Gastroesophageal sphincter (tissue), 4 donors: ENCODE measurements around the gene CD74. TPM values are rescaled to one million over a fixed set of nuclear protein-coding genes. Genes with fewer than 3 reads are reported as not detected.

ENCODE experiments used
- ATAC-seq: fragments of 150-250 bp; one replicate; pipeline ENCODE4 v1.9.1; 2016; ENCODE audit warnings: mild to moderate bottlenecking, moderate library complexity
- H3K27ac ChIP-seq, 4 donors: fragments of 200-600 bp; sonication (generic) in 3 of 4; 1 replicate in 3 of 4; 2 replicates in 1 of 4; pipeline ENCODE4 v1.5.1; 2016 to 2019
- H3K27me3 ChIP-seq: fragments of 200-600 bp; sonication (generic); one replicate; pipeline ENCODE4 v1.5.1; 2019
- H3K36me3 ChIP-seq, 2 donors: fragments of 200-600 bp; sonication (generic); one replicate each; pipeline ENCODE4 v1.5.1; 2019; ENCODE audit warnings: control low read depth in 1 of 2
- H3K4me1 ChIP-seq, 3 donors: fragments of 200-600 bp; sonication (generic); 1 replicate in 2 of 3; 2 replicates in 1 of 3; pipeline ENCODE4 v1.5.1; 2016 to 2019; ENCODE audit warnings: control low read depth in 2 of 3
- H3K4me3 ChIP-seq, 2 donors: fragments of 200-600 bp; sonication (generic); one replicate each; pipeline ENCODE4 v1.5.1; 2019; ENCODE audit warnings: mild to moderate bottlenecking in 1 of 2, moderate library complexity in 1 of 2
- H3K9me3 ChIP-seq, 3 donors: fragments of 200-600 bp; sonication (generic); one replicate each; pipeline ENCODE4 v1.5.1; 2017 to 2019; ENCODE audit warnings: control low read depth in 2 of 3
- EP300 ChIP-seq: sonication (generic); formaldehyde crosslinking; IDR thresholded peaks from one replicate; pipeline ENCODE4 v1.6.1; 2017; ENCODE audit warnings: antibody characterized with exemption, mild to moderate bottlenecking
- POLR2A ChIP-seq, 2 donors: fragments of 450-650 bp; IDR thresholded peaks; one replicate each; pipeline ENCODE4 v1.6.1; 2017; ENCODE audit warnings: antibody characterized with exemption in 2 of 2, mild to moderate bottlenecking in 2 of 2, moderate library complexity in 1 of 2
- POLR2AphosphoS5 ChIP-seq: sonication (generic); formaldehyde crosslinking; IDR thresholded peaks from one replicate; pipeline ENCODE4 v1.6.1; 2017; ENCODE audit warnings: antibody characterized with exemption
- WGBS, 2 donors: methylation state at CpG; one replicate each; pipeline ENCODE4 v1.1.5; 2018; ENCODE audit warnings: low coverage in 1 of 2; 5-methylcytosine and 5-hydroxymethylcytosine counted together
- total RNA-seq, 4 donors: library from RNA; depleted of rRNA; stranded (reverse); fragments of >200 nt; gene quantifications; one replicate each; pipeline ENCODE4 v1.1.0, GENCODE V29; 2016
- TF ChIP-seq, protein P1 (sequence below), 4 experiments: fragments of 200-600 bp in 2 of 4; fragments of 450-650 bp in 2 of 4; sonication (generic) in 1 of 4; IDR thresholded peaks; one replicate each; pipeline ENCODE4 v1.5.1; 2017 to 2019; ENCODE audit warnings: antibody characterized with exemption in 4 of 4, mild to moderate bottlenecking in 2 of 4, moderate library complexity in 2 of 4

CD74 gene
- total RNA-seq, 4 donors from 2014 or later: 142 to 720 (median 338) TPM

DNA sequence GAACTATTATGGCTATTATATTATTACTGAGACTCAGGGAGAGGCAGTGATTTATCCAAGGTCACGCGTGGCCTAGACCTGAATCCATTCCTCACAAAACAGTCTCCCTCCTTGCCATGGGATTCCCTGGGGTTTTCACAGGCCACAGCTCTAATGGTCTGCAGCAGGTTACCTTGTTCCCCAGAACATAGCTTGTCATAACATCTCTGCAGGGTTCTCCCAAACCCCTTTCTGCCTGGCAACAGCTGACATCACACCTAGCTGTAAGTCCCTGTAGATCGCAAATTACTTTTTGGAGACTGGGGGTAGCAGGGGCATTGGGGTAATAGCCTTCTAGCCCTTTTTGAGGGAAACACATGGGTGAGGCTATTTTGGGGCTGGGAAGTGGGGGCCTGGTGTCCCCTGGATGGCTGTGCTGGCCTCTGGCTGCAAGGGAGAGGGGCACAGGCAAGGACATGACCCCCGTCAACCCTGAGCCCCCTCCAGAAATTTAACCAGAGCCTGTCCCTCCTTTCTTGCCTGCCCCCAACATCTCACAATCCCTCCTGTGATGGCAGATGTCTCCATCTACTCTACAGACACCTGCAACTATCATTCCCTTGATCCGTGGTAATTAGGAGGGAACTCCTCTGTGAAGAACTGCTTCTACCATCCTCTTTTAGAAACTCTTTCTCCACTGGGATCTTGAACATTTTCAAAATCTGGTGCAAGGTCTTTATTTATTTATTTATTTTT, 1.3 kb downstream of the CD74 start:
- Histone ChIP-seq H3K27me3 (no peaks in the 10 kb centered on the region), H3K4me1 (peaks cover 2 to 48% (median 4%) of the 10 kb centered on the region in 3 donors), H3K36me3 (peaks cover 0 to 2% of the 10 kb centered on the region in 2 donors), H3K9me3 (no peaks in the 10 kb centered on the region), H3K27ac (peak overlapping the region; percentile 73 to 87 (median 80)), H3K4me3 (peak overlapping the region; percentile 46 to 52)
- WGBS, 2 donors: 69 to 74% methylated on average over 3 of the region's 5 CpGs
- no peak for ATAC-seq
- TF ChIP-seq POLR2A (IDR thresholded peaks at IDR 0.05): no peak
- TF ChIP-seq, protein P1, sequence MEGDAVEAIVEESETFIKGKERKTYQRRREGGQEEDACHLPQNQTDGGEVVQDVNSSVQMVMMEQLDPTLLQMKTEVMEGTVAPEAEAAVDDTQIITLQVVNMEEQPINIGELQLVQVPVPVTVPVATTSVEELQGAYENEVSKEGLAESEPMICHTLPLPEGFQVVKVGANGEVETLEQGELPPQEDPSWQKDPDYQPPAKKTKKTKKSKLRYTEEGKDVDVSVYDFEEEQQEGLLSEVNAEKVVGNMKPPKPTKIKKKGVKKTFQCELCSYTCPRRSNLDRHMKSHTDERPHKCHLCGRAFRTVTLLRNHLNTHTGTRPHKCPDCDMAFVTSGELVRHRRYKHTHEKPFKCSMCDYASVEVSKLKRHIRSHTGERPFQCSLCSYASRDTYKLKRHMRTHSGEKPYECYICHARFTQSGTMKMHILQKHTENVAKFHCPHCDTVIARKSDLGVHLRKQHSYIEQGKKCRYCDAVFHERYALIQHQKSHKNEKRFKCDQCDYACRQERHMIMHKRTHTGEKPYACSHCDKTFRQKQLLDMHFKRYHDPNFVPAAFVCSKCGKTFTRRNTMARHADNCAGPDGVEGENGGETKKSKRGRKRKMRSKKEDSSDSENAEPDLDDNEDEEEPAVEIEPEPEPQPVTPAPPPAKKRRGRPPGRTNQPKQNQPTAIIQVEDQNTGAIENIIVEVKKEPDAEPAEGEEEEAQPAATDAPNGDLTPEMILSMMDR (IDR thresholded peaks at IDR 0.05): no peak
- no peak for TF ChIP-seq EP300
- no peak for TF ChIP-seq POLR2AphosphoS5

DNA sequence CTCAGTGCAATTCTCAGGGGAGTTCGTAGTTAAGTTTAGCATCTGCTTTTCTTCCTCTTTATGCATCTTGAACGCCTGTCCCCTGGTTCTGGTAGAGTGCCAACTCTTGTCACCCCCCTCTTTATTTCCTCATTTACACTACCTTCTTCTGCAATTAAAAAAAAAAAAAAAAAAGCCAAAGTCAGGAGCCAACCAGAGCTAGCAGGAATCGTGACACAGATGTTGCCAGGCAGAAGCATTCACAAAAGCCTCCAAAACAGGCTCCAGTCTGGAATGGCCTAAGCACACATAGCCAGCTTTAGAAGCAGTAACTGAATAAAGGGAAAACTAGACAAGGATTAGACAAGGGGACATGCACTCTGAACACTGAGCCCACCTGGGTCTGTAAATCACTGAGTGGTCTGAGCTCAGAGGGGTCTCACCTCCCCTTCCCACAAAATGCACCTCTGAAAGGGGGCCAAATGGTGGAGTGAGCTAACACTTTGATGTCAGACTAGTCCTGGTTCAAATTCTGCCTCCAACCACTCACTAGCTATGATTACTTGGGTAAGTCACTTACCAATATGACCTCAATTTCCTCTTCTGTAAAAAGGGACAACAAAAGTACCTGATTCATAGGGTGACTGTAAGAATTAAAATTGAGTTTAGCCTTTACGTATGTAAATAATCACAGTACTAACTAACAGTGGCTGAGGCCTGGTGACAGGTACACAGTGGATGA, 2.0 kb downstream of the CD74 start:
- peak; percentile 67 for ATAC-seq
- peak overlapping the region; percentile 73 to 87 (median 80) for H3K27ac ChIP-seq
- peaks cover 0 to 6% of the 10 kb centered on the region in 2 donors for H3K36me3 ChIP-seq
- 5 to 10% methylated on average over 4 of the region's 4 CpGs for WGBS, 2 donors
- H3K4me3 ChIP-seq: peak overlapping the region; percentile 46 to 52
- H3K27me3 ChIP-seq: no peaks in the 10 kb centered on the region
- H3K9me3 ChIP-seq: no peaks in the 10 kb centered on the region
- peaks cover 2 to 48% (median 4%) of the 10 kb centered on the region in 3 donors for H3K4me1 ChIP-seq
- TF ChIP-seq, protein P1 (IDR thresholded peaks at IDR 0.05): no peak
- TF ChIP-seq POLR2A (IDR thresholded peaks at IDR 0.05): no peak
- no peak for TF ChIP-seq EP300
- TF ChIP-seq POLR2AphosphoS5: no peak

DNA sequence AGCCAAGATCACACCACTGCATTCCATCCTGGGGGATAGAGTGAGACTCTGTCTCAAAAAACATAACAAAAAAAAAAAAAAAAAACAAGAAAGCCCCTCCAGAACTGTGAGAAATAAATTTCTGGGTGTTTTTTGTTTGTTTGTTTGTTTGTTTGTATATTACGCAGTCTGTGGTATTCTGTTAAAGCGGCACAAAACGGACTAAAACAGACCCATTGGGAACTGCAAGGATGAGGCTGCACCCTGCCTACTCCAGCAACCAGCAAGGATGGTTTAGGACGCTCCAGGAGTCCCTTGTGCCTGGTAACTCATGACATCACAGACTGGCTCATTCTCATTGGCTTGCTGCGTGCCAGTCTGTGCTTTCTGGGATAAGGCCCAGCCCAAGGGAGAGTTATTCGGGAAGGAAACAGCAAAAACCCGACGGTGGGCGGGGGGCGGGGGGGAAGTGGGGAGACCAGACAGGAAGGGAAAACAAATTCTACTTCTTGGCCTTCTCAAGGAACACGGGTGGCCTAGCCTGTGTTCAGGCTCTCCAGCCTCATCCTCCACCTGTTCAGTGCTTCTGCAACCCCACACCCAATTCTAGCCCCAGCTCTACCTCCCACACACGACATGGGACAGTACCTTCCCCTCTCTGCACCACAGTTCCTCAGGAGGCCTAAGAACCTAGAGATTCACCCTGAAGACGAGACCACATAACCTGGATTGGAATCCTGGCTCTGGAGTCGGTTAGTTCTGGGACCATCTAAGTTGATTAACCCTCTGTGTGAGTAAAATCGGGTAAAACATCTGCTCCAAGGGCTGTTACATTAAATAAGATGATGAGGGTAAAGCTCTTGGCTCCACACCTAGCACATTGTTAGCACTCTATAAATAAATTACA, 2.8 kb downstream of the CD74 start:
- peak overlapping the region in 1 of 2 donors; percentile 52 for H3K4me3 ChIP-seq
- no peaks in the 10 kb centered on the region for H3K27me3 ChIP-seq
- no peak for TF ChIP-seq EP300
- TF ChIP-seq, protein P1 (IDR thresholded peaks at IDR 0.05): no peak
- peak in 1 of 2 donors; percentile 15 for TF ChIP-seq POLR2A (IDR thresholded peaks at IDR 0.05)
- H3K36me3 ChIP-seq: peaks cover 0 to 11% of the 10 kb centered on the region in 2 donors
- peaks cover 2 to 48% (median 4%) of the 10 kb centered on the region in 3 donors for H3K4me1 ChIP-seq
- peak overlapping the region; percentile 62 to 87 (median 80) for H3K27ac ChIP-seq
- WGBS, 2 donors: 12 to 13% methylated on average over 9 to 14 of the region's 15 CpGs
- H3K9me3 ChIP-seq: no peaks in the 10 kb centered on the region
- peak; percentile 91 for ATAC-seq

DNA sequence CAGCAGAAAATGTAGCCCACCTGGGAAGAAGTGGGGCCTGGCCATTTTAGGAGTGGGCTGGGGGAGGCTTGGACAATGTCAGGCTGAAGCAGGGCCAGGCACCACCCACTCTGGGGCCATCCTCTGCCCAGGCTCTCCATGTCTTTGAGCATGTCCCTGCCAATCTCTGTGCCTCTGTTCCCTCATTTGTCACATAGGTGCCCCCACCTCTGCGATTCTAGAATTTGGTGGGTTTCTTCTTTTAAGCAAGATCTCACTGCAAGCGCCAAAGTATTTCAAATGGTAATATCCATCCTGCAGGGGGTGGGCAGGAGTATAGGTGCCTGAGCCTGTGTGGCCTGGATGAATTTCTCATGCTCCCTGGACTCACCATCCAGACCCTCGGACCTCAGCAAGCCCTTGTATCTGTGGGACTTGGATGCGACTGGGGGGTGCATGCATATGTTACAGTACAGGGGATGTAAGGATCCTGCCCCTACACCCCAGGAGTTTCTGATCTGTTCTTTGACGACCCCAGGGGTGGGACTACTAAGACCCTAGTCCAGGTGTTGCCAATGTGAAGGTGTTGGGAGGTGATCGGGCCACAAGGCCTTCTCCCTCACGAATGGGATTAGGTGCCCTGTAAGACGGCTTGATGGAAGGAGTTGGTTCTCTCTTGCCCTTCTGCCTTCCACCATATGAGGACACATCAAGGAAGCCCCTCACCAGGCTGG, 4.3 kb downstream of the CD74 start:
- no peaks in the 10 kb centered on the region for H3K27me3 ChIP-seq
- peaks cover 2 to 44% (median 4%) of the 10 kb centered on the region in 3 donors for H3K4me1 ChIP-seq
- H3K36me3 ChIP-seq: peaks cover 0 to 26% of the 10 kb centered on the region in 2 donors
- no peaks in the 10 kb centered on the region for H3K9me3 ChIP-seq
- TF ChIP-seq POLR2A (IDR thresholded peaks at IDR 0.05) (no peak), EP300 (no peak), POLR2AphosphoS5 (no peak)
- TF ChIP-seq, protein P1 (IDR thresholded peaks at IDR 0.05): no peak
- peak overlapping the region in 3 of 4 donors; percentile 38 to 62 (median 48) for H3K27ac ChIP-seq
- 87% methylated on average over 5 of the region's 8 CpGs; no CpG with 5 or more reads in 1 of the 2 donors for WGBS, 2 donors
- H3K4me3 ChIP-seq: no peak overlapping the region
- no peak for ATAC-seq
